Gastrocnemius medialis (tissue), 4 donors: ENCODE results near the gene CACNA1G. TPM values are rescaled to one million over a fixed set of nuclear protein-coding genes. Genes with fewer than 3 reads are reported as not detected.

Experiments used
- ATAC-seq, 2 donors: fragments of 150-250 bp; one replicate each; pipeline ENCODE4 v1.9.1; 2016
- DNase-seq, 2 donors: peaks; one replicate each; pipeline ENCODE4 v3.0.0-alpha.2; 2019
- H3K27ac ChIP-seq, 4 donors: fragments of 200-600 bp; sonication (generic); 1 replicate in 1 of 4; 2 replicates in 3 of 4; pipeline ENCODE4 v1.5.1; 2016 to 2018; ENCODE audit warnings: mild to moderate bottlenecking in 2 of 4, moderate library complexity in 1 of 4
- H3K27me3 ChIP-seq, 3 donors: fragments of 200-600 bp; sonication (generic) in 2 of 3; 1 replicate in 1 of 3; 2 replicates in 2 of 3; pipeline versions ENCODE4 v1.5.1 to v1.6.0; 2016 to 2019; ENCODE audit warnings: mild to moderate bottlenecking in 1 of 3, moderate library complexity in 1 of 3
- H3K36me3 ChIP-seq, 2 donors: fragments of 200-600 bp; sonication (generic) in 1 of 2; one replicate each; pipeline ENCODE4 v1.5.1; 2017 to 2018
- H3K4me1 ChIP-seq, 2 donors: fragments of 200-600 bp; sonication (generic) in 1 of 2; one replicate each; pipeline ENCODE4 v1.5.1; 2016 to 2017; ENCODE audit warnings: mild to moderate bottlenecking in 2 of 2
- H3K4me3 ChIP-seq, 4 donors: fragments of 200-600 bp; sonication (generic) in 3 of 4; 1 replicate in 1 of 4; 2 replicates in 3 of 4; pipeline ENCODE4 v1.5.1; 2016 to 2019; ENCODE audit warnings: mild to moderate bottlenecking in 2 of 4
- H3K9me3 ChIP-seq, 3 donors: fragments of 200-600 bp; sonication (generic) in 2 of 3; 1 replicate in 1 of 3; 2 replicates in 2 of 3; pipeline ENCODE4 v1.5.1; 2016 to 2019
- CTCF ChIP-seq, 5 experiments: fragments of 450-650 bp in 3 of 5; fragments of 200-600 bp in 2 of 5; sonication (generic) in 2 of 5; IDR thresholded peaks in 4 of 5; conservative IDR thresholded peaks in 1 of 5; 1 replicate in 4 of 5; 2 replicates in 1 of 5; pipeline ENCODE4 v1.5.1; 2016 to 2019; ENCODE audit warnings: antibody characterized with exemption in 5 of 5, mild to moderate bottlenecking in 3 of 5, moderate library complexity in 3 of 5
- POLR2A ChIP-seq, 2 donors: fragments of 450-650 bp; IDR thresholded peaks; one replicate each; pipeline ENCODE4 v1.6.1; 2017; ENCODE audit warnings: antibody characterized with exemption in 2 of 2, mild to moderate bottlenecking in 2 of 2, moderate library complexity in 2 of 2
- in situ Hi-C, 4 donors: fragments of 200-750 bp; cut with MboI; loops; one replicate each; pipeline versions ENCODE4 v1.15.0 to v1.8.0; 2017; ENCODE audit warnings: low sequenced_read_pairs in 4 of 4
- intact Hi-C: fragments of 100-400 bp; cut with DNase I; formaldehyde crosslinking; loops from one replicate; pipeline ENCODE4 v1.15.1; 2023; ENCODE audit warnings: low total_unique reads
- total RNA-seq, 4 donors: library from RNA; depleted of rRNA; stranded (reverse); fragments of >200 nt; gene quantifications; one replicate each; pipeline versions ENCODE4 v1.1.0 to v1.2.3, GENCODE V29; 2016

The CACNA1G gene
- total RNA-seq, 4 donors from 2014 or later = 0.09 to 0.10 TPM; not detected in 2

- Histone ChIP-seq H3K9me3 (no peaks in the 10 kb centered on the region), H3K27ac (no peak overlapping the region), H3K27me3 (peaks cover 57 to 80% (median 75%) of the 10 kb centered on the region in 3 donors), H3K4me3 (peak overlapping the region; percentile 38 to 76 (median 54)), H3K4me1 (peaks cover 14 to 32% of the 10 kb centered on the region in 2 donors), H3K36me3 (no peaks in the 10 kb centered on the region)
- intact Hi-C loops (no loop called here), in situ Hi-C loops (no loop called here)
- DNase-seq (no peak), ATAC-seq (no peak)
- TF ChIP-seq CTCF (IDR thresholded peaks at IDR 0.05 in 4 of 5, conservative IDR thresholded peaks at IDR 0.05 in 1 of 5) (no peak), POLR2A (IDR thresholded peaks at IDR 0.05) (no peak)
Measured at GRCh38 chr17:50560931-50561745, 623 bp downstream of the CACNA1G start.

GRCh38 chr17:50561746-50562141, 1.2 kb downstream of the CACNA1G start:
- H3K36me3 ChIP-seq = no peaks in the 10 kb centered on the region
- peaks cover 60 to 86% (median 76%) of the 10 kb centered on the region in 3 donors for H3K27me3 ChIP-seq
- H3K4me1 ChIP-seq = peaks cover 14 to 32% of the 10 kb centered on the region in 2 donors
- ATAC-seq = no peak
- in situ Hi-C loops (no loop called here), intact Hi-C loops (no loop called here)
- no peaks in the 10 kb centered on the region for H3K9me3 ChIP-seq
- no peak for DNase-seq
- TF ChIP-seq POLR2A (IDR thresholded peaks at IDR 0.05) = no peak
- TF ChIP-seq CTCF (IDR thresholded peaks at IDR 0.05 in 4 of 5, conservative IDR thresholded peaks at IDR 0.05 in 1 of 5) = no peak
- H3K4me3 ChIP-seq = peak overlapping the region in 1 of 4 donors; percentile 55
- no peak overlapping the region for H3K27ac ChIP-seq

- DNase-seq (no peak), ATAC-seq (no peak)
- Histone ChIP-seq H3K9me3 (no peaks in the 10 kb centered on the region), H3K4me3 (no peak overlapping the region), H3K27me3 (peaks cover 63 to 89% (median 76%) of the 10 kb centered on the region in 3 donors), H3K4me1 (peaks cover 14 to 32% of the 10 kb centered on the region in 2 donors), H3K27ac (no peak overlapping the region), H3K36me3 (no peaks in the 10 kb centered on the region)
- TF ChIP-seq POLR2A (IDR thresholded peaks at IDR 0.05) = no peak
- TF ChIP-seq CTCF (IDR thresholded peaks at IDR 0.05 in 4 of 5, conservative IDR thresholded peaks at IDR 0.05 in 1 of 5) = no peak
- in situ Hi-C loops (no loop called here), intact Hi-C loops (no loop called here)
Measured at GRCh38 chr17:50562242-50563091, 2.0 kb downstream of the CACNA1G start.

- TF ChIP-seq CTCF (IDR thresholded peaks at IDR 0.05 in 4 of 5, conservative IDR thresholded peaks at IDR 0.05 in 1 of 5) = no peak
- no peak for TF ChIP-seq POLR2A (IDR thresholded peaks at IDR 0.05)
- intact Hi-C loops = no loop called here
Measured at GRCh38 chr17:50563092-50563511, 2.6 kb downstream of the CACNA1G start.

More at GRCh38 chr17:50563092-50563511, 2.6 kb downstream of the CACNA1G start:
- DNase-seq = no peak
- peaks cover 14 to 32% of the 10 kb centered on the region in 2 donors for H3K4me1 ChIP-seq
- ATAC-seq = no peak
- H3K9me3 ChIP-seq = no peaks in the 10 kb centered on the region
- H3K4me3 ChIP-seq = no peak overlapping the region
- in situ Hi-C loops = no loop called here
- H3K27me3 ChIP-seq = peaks cover 58 to 86% (median 76%) of the 10 kb centered on the region in 3 donors
- no peaks in the 10 kb centered on the region for H3K36me3 ChIP-seq
- H3K27ac ChIP-seq = no peak overlapping the region
